GM21619 (cell line): Measurements from ENCODE around the gene HECW1.
"Not testable (repeated sequence)": the region's sequence is repeated elsewhere in the genome, so short reads cannot be mapped to it uniquely, and the experiment has no call there.

Source experiments
- ATAC-seq: cut with Tn5 transposase; IDR thresholded peaks from one replicate; pipeline ENCODE4 v1.9.1; 2021; ENCODE audit not compliant: unreplicated experiment

HECW1 gene

GRCh38 chr7:43345696-43346095 is 233.2 kb downstream of the HECW1 start:
- ATAC-seq: not testable (repeated sequence)

GRCh38 chr7:43351683-43352082 is 239.2 kb downstream of the HECW1 start:
- no peak for ATAC-seq

- no peak for ATAC-seq
Observed at GRCh38 chr7:43353902-43354301, 241.5 kb downstream of the HECW1 start.

GRCh38 chr7:43362652-43363034 is 250.2 kb downstream of the HECW1 start:
- ATAC-seq: no peak

GRCh38 chr7:43363035-43363791 is 250.8 kb downstream of the HECW1 start:
- no peak for ATAC-seq

DNA sequence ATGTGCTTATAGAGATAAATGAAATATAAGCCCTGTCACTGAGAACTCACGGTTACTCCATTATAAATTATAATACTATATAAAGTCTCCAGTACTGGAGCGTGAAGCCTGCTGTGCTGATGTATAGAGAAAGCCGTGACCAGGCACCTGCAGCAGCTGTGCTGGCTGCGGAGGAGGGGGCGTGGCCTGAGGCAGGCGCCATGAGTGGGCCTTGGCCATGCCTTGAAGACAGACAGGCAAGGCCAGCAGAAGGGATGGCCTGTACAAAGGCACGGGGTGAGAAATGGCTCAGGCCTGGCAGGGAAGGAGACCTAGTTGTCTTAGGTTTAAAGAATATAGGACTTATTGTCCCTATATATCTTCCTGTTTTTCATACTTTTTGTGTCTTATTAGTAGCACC is 251.9 kb downstream of the HECW1 start:
- ATAC-seq: no peak

DNA sequence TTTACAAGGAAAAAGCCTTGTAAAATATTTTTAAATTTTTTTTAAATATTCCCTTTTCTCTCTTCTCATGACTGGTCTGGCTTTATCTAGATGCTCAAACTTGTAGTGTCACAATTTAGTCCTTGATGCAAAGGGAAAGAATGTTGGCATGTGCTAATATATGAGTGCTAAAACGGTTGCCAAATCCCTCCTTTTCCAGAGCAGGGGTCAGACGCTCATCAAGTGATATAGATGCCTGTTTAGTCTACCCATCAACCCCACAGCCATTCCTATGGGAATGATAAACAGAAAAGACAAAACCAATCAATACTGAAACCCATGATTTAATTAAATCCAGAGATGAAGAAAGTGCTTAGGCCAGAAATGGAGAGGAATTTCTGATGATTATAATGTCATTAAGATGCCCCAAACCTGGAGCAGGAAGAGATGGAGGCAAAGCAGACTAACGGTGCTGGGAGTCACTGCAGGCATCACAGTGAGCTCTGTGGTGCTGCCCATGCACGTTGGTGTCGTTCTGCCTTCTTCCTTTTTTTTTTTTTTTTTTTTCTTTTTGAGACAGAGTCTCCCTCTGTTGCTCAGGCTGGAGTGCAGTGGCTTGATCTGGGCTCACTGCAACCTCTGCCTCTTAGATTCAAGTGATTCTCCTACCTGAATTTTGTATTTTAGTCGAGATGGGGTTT is 260.4 kb downstream of the HECW1 start:
- ATAC-seq: no peak

GRCh38 chr7:43377196-43377960 is 264.9 kb downstream of the HECW1 start:
- ATAC-seq: no peak

GRCh38 chr7:43379210-43379609 is 266.8 kb downstream of the HECW1 start:
- ATAC-seq: no peak

DNA sequence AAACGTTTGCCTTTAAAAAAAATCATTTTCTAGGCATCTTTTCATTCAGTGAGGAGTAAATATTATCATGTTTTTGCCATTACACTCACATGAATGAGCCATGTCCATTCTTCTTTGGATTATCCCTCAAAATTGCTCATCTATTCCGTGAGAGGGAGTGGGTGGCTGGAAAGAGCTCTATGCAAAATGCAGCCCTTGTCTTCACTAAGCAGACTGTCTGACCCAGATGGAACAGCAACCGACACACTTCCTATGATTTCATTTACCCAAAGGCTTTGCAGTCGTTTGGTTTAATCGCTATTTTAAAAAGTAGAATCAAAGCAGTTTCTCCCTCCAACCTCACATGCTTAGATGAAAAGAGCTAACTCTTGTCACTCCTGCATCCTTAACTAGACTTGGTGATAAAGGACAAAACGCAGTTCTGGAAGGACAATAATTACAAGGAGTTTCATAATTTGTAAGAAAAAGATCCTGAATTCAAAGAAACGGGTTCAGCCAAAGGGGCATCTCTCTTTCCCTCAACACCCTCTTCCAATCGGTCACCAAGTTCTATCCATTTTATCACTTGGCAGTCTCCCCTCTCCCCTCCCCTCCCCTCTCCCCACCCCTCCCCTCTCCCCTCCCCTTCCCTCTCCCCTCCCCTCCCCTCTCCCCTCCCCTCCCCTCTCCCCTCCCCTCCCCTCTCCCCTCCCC is 272.3 kb downstream of the HECW1 start:
- no peak for ATAC-seq

GRCh38 chr7:43385309-43385680 is 272.8 kb downstream of the HECW1 start:
- ATAC-seq: no peak

DNA sequence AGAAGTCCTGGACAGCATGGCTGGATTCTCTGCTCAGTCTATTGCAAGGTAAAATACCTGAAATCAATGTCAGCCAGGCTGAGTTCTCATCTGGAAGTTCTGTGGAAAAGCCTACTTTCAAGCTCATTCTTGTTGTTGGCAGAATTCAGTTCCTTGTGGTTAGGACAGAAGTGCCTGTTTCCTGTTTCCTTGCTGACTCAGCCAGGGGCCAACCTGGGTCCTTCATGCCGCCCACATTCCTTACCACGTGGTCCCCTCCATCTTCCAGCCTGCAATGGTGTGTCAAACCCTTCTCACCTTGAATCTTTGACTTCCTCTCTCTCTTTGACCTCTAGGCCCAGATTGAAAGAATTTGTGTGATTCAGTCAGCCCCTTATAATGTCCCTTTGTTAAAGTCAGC is 273.4 kb downstream of the HECW1 start:
- ATAC-seq: no peak

- no peak for ATAC-seq
Observed at GRCh38 chr7:43387932-43388331, 275.5 kb downstream of the HECW1 start.

- no peak for ATAC-seq
Observed at GRCh38 chr7:43390576-43390975, 278.1 kb downstream of the HECW1 start.

GRCh38 chr7:43391518-43391917 is 279.1 kb downstream of the HECW1 start:
- ATAC-seq: no peak

DNA sequence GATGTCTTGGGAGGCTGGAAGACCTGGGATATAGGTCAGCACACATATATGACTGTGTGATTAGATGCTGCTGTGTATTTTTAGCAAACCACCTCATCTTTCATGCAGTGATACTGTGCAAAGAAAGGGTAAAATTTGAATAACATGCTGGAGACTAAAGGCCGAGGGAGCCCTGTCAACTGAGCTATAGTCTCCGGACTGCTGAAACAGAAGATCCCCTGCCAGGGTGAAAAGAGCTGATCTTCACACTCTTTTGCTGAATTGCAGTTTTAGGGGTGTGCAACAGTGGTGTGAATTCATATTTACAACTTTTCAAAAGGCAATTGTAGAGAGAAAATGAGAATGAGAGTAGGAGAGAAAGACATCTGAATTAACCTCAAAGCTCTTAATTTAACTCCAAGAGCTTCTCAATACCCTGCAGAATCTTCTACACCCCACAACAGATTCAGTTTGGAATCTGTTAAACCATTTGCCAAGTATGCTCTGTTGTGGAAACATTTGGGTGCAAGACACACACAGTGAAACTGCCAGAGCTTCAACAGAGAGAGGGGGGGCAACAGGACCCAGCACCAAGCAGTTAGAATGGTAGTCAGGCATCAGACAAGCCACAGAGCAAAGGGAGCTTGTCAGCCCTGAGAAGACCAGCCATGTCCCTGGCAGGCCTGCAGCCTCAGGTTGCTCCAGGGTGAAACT is 280.3 kb downstream of the HECW1 start:
- ATAC-seq: no peak

DNA sequence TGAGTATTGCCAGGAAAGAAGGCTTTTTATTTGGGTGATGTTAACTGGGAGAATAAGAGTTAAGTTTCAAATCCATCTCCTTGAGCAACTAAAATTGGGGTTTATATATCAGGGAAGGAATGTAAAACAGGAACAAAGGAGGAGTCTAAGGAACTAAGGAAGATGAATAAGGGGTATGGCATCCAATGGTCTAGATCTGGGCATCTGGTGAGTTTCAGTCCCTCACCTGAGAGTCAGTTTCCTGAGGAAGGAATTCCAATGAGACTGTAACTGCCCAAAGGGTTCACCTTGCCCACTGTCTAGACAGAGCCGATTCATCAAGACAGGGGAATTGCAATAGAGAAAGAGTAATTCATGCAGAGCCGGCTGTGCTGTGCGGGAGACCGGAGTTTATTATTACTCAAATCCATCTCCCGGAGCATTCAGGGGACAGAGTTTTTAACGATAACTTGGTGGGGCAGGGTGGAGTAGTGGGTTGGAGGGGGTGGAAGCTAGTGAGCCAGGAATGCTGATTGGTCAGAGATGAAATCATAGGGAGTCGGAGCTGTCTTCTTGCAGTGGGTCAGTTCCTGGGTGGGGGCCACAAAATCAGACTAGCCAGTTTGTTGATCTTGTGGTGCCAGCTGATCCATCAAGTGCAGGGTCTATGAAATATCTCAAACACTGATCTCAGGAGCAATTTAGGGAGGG is 282.1 kb downstream of the HECW1 start:
- no peak for ATAC-seq

GRCh38 chr7:43395351-43395750 is 282.9 kb downstream of the HECW1 start:
- ATAC-seq: no peak

DNA sequence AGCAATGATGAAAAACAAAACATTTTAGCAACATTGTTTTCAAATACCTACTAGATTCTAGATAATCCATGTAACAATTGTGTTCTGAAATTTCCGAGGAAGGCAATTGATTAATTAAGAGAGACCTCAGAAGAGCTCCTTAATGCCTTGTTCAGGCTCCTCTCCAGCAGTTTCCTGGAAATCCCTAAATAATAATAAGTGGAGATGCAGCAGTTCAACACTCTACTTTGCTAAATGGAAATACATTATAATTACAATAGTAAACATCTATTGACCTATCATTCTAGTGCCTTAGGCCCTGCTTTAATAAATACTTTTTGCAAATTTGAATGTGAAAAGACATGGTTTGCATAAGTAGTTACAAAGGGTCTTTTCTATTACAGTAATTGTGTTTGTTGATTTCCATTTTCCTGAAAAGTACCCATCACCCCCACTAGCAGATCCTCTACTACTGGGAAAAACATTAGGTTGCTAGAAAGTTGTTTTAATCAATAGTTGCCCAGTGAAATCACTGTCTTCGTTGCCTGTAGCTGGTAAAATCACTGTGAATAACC is 283.8 kb downstream of the HECW1 start:
- ATAC-seq: no peak

DNA sequence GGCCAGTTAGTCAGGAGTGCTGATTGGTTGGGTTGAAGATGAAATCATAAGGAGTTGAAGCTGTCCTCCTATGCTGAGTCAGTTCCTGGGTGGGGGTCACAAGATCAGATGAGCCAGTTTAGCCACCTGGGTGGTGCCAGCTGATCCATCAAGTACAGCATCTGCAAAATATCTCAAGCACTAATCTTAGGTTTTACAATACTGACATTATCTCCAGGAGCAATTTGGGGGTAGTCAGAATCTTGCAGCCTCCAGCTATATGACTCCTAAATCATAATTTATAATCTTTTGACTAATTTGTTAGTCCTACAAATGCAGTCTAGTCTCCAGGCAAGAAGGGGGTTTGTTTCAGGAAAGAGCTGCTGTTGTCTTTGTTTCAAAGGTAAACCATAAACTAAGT is 286.4 kb downstream of the HECW1 start:
- ATAC-seq: no peak
